Liver (tissue), 9 donors: ENCODE results near the gene RNF41. TPM values are rescaled to one million over a fixed set of nuclear protein-coding genes. Genes with fewer than 3 reads are reported as not detected.

Experiments
- DNase-seq: peaks from one replicate; pipeline ENCODE4 v3.0.0-alpha.2; 2017; ENCODE audit warnings: low spot score
- H3K27ac ChIP-seq, 2 donors: one replicate each; pipeline ENCODE4 v1.7.0; 2013; ENCODE audit warnings: inconsistent platforms in 2 of 2, low read length in 2 of 2, control low read depth in 1 of 2, low read depth in 1 of 2, mild to moderate bottlenecking in 1 of 2
- H3K27me3 ChIP-seq, 4 donors: one replicate each; pipeline versions ENCODE4 v1.6.1 to v1.7.0; 2013; ENCODE audit warnings: low read length in 3 of 4, inconsistent platforms in 1 of 4, mild to moderate bottlenecking in 1 of 4, moderate library complexity in 1 of 4; ENCODE audit not compliant: control insufficient read depth in 4 of 4, insufficient read depth in 4 of 4
- H3K36me3 ChIP-seq, 4 donors: one replicate each; pipeline versions ENCODE4 v1.6.1 to v1.7.0; 2013; ENCODE audit warnings: low read length in 3 of 4, mild to moderate bottlenecking in 3 of 4, low read depth in 1 of 4, moderate library complexity in 1 of 4; ENCODE audit not compliant: control insufficient read depth in 4 of 4, insufficient read depth in 3 of 4
- H3K4me1 ChIP-seq, 4 donors: one replicate each; pipeline versions ENCODE4 v1.6.1 to v1.7.0; 2013; ENCODE audit warnings: low read length in 3 of 4, mild to moderate bottlenecking in 3 of 4, moderate library complexity in 1 of 4; ENCODE audit not compliant: control insufficient read depth in 4 of 4, insufficient read depth in 4 of 4
- H3K4me3 ChIP-seq, 3 donors: one replicate each; pipeline versions ENCODE4 v1.6.1 to v1.7.0; 2013; ENCODE audit warnings: low read length in 3 of 3, control low read depth in 1 of 3, low read depth in 1 of 3, mild to moderate bottlenecking in 1 of 3
- H3K9ac ChIP-seq, 2 donors: one replicate each; pipeline ENCODE4 v1.7.0; 2013; ENCODE audit warnings: low read length in 2 of 2, mild to moderate bottlenecking in 2 of 2, moderate library complexity in 2 of 2, control low read depth in 1 of 2, low read depth in 1 of 2
- H3K9me3 ChIP-seq, 4 donors: one replicate each; pipeline versions ENCODE4 v1.6.1 to v1.7.0; 2013; ENCODE audit warnings: low read length in 3 of 4; ENCODE audit not compliant: control insufficient read depth in 4 of 4
- EGR1 ChIP-seq, 2 donors: IDR thresholded peaks; 2 replicates each; pipeline ENCODE4 v1.6.1; 2016 to 2018; ENCODE audit warnings: antibody characterized with exemption in 2 of 2, low read depth in 2 of 2
- FOXA1 ChIP-seq: IDR thresholded peaks from 2 replicates; pipeline ENCODE4 v1.6.1; 2016; ENCODE audit warnings: antibody characterized with exemption
- FOXA2 ChIP-seq: IDR thresholded peaks from 2 replicates; pipeline ENCODE4 v1.6.1; 2016; ENCODE audit warnings: antibody characterized with exemption
- GABPA ChIP-seq, 2 donors: IDR thresholded peaks in 1 of 2; conservative IDR thresholded peaks in 1 of 2; 2 replicates each; pipeline ENCODE4 v1.6.1; 2016; ENCODE audit warnings: antibody characterized with exemption in 2 of 2, mild to moderate bottlenecking in 1 of 2, moderate library complexity in 1 of 2
- HNF4A ChIP-seq, 2 donors: conservative IDR thresholded peaks; 2 replicates each; pipeline ENCODE4 v1.6.1; 2016; ENCODE audit warnings: antibody characterized with exemption in 2 of 2, mild to moderate bottlenecking in 2 of 2
- HNF4G ChIP-seq: IDR thresholded peaks from 2 replicates; pipeline ENCODE4 v1.6.1; 2016; ENCODE audit warnings: antibody characterized with exemption
- JUND ChIP-seq, 2 donors: IDR thresholded peaks; 2 replicates each; pipeline ENCODE4 v1.6.1; 2016; ENCODE audit warnings: antibody characterized with exemption in 2 of 2
- NR2F2 ChIP-seq: IDR thresholded peaks from 2 replicates; pipeline ENCODE4 v1.6.1; 2016; ENCODE audit warnings: antibody characterized with exemption
- RAD21 ChIP-seq, 2 donors: IDR thresholded peaks; 2 replicates each; pipeline ENCODE4 v1.6.1; 2016; ENCODE audit warnings: antibody characterized with exemption in 2 of 2, mild to moderate bottlenecking in 2 of 2
- RXRA ChIP-seq, 2 donors: IDR thresholded peaks; 2 replicates each; pipeline ENCODE4 v1.6.1; 2017 to 2018; ENCODE audit warnings: antibody characterized with exemption in 2 of 2, mild to moderate bottlenecking in 1 of 2
- SP1 ChIP-seq: IDR thresholded peaks from 2 replicates; pipeline ENCODE4 v1.6.1; 2018; ENCODE audit warnings: antibody characterized with exemption, mild to moderate bottlenecking
- TAF1 ChIP-seq: conservative IDR thresholded peaks from 2 replicates; pipeline ENCODE4 v1.6.1; 2016; ENCODE audit warnings: antibody characterized with exemption, mild to moderate bottlenecking
- YY1 ChIP-seq: IDR thresholded peaks from 2 replicates; pipeline ENCODE4 v1.6.1; 2016; ENCODE audit warnings: antibody characterized with exemption, mild to moderate bottlenecking
- WGBS: extraction: QIAGEN DNeasy Blood & Tissue Kit; methylation state at CpG from one replicate; pipeline ENCODE4 v1.1.7; 2013; 5-methylcytosine and 5-hydroxymethylcytosine counted together
- polyA plus RNA-seq, 2 donors: library from polyadenylated mRNA; stranded (reverse) in 1 of 2; unstranded in 1 of 2; fragments of 200-250 nt in 1 of 2; fragments of >200 nt in 1 of 2; fragmentation: Nextera tagmentation in 1 of 2; extraction: Ambion mirVana in 1 of 2; gene quantifications; one replicate each; pipeline versions ENCODE4 v1.2.1 to v1.2.3, GENCODE V29; 2013 to 2015
- total RNA-seq, 2 donors: library from RNA; depleted of rRNA; stranded (reverse); fragments of >200 nt; gene quantifications; one replicate each; pipeline ENCODE4 v1.2.3, GENCODE V29; 2014
- TF ChIP-seq, protein P1 (sequence below): IDR thresholded peaks from 2 replicates; pipeline ENCODE4 v1.6.1; 2016; ENCODE audit warnings: antibody characterized with exemption
- TF ChIP-seq, protein P2 (sequence below): IDR thresholded peaks from 2 replicates; pipeline ENCODE4 v1.6.1; 2016; ENCODE audit warnings: antibody characterized with exemption
- TF ChIP-seq, protein P3 (sequence below): fragments of 150-350 bp; IDR thresholded peaks from 2 replicates; pipeline ENCODE4 v1.5.1; 2017; ENCODE audit warnings: improper control_type of control experiment, low read depth, low read length; ENCODE audit not compliant: missing input control
- TF ChIP-seq, protein P4 (sequence below): IDR thresholded peaks from 2 replicates; pipeline ENCODE4 v1.6.1; 2016; ENCODE audit warnings: antibody characterized with exemption, mild to moderate bottlenecking
- TF ChIP-seq, protein P5 (sequence below): IDR thresholded peaks from 2 replicates; pipeline ENCODE4 v1.6.1; 2016; ENCODE audit warnings: antibody characterized with exemption
- donor health status: healthy.
- donor health status: healthy.
- donor health status: healthy.
- donor health status: healthy.
- donor health status: healthy.

The RNF41 gene
- total and polyA plus RNA-seq, 4 donors: 7.6 to 31.8 (median 16.8) TPM

DNA sequence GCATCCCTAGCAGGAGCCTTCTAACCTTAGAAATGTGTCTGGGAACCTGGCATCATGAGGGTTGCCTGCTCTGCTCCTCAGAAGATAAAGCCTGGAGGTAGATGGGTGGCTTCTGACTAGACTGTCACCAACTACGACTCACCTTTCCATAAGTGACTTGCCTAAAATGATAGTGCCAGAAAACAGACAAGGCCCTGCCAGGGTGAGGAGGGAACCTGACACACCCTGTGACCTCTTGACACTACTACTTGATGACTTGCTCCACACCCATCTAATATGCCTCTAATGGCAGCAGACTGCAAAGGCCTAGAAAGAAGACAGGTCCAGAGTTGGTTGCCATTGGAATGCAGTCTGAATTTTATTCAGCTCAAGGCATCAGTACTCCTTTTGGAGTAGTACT is 9.4 kb downstream of the RNF41 start:
- Histone ChIP-seq H3K4me1 (peaks cover 0 to 9% (median 4%) of the 10 kb centered on the region in 4 donors), H3K36me3 (peaks cover 11 to 46% (median 46%) of the 10 kb centered on the region in 4 donors), H3K4me3 (no peak overlapping the region), H3K9me3 (no peaks in the 10 kb centered on the region), H3K27me3 (no peaks in the 10 kb centered on the region), H3K9ac (no peak overlapping the region), H3K27ac (no peak overlapping the region)
- TF ChIP-seq JUND (IDR thresholded peaks at IDR 0.05) (no peak), FOXA1 (no peak), NR2F2 (no peak), EGR1 (IDR thresholded peaks at IDR 0.05; ENCODE audit: low read depth in 2 of 2) (no peak), GABPA (IDR thresholded peaks at IDR 0.05 in 1 of 2, conservative IDR thresholded peaks at IDR 0.05 in 1 of 2) (no peak), YY1 (no peak), RXRA (IDR thresholded peaks at IDR 0.05) (no peak), HNF4G (no peak), FOXA2 (no peak), TAF1 (no peak), HNF4A (conservative IDR thresholded peaks at IDR 0.05) (no peak)
- TF ChIP-seq, protein P1, sequence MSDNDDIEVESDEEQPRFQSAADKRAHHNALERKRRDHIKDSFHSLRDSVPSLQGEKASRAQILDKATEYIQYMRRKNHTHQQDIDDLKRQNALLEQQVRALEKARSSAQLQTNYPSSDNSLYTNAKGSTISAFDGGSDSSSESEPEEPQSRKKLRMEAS: no peak
- TF ChIP-seq, protein P2, sequence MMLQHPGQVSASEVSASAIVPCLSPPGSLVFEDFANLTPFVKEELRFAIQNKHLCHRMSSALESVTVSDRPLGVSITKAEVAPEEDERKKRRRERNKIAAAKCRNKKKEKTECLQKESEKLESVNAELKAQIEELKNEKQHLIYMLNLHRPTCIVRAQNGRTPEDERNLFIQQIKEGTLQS: no peak
- TF ChIP-seq, protein P3, sequence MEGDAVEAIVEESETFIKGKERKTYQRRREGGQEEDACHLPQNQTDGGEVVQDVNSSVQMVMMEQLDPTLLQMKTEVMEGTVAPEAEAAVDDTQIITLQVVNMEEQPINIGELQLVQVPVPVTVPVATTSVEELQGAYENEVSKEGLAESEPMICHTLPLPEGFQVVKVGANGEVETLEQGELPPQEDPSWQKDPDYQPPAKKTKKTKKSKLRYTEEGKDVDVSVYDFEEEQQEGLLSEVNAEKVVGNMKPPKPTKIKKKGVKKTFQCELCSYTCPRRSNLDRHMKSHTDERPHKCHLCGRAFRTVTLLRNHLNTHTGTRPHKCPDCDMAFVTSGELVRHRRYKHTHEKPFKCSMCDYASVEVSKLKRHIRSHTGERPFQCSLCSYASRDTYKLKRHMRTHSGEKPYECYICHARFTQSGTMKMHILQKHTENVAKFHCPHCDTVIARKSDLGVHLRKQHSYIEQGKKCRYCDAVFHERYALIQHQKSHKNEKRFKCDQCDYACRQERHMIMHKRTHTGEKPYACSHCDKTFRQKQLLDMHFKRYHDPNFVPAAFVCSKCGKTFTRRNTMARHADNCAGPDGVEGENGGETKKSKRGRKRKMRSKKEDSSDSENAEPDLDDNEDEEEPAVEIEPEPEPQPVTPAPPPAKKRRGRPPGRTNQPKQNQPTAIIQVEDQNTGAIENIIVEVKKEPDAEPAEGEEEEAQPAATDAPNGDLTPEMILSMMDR: no peak
- TF ChIP-seq, protein P4, sequence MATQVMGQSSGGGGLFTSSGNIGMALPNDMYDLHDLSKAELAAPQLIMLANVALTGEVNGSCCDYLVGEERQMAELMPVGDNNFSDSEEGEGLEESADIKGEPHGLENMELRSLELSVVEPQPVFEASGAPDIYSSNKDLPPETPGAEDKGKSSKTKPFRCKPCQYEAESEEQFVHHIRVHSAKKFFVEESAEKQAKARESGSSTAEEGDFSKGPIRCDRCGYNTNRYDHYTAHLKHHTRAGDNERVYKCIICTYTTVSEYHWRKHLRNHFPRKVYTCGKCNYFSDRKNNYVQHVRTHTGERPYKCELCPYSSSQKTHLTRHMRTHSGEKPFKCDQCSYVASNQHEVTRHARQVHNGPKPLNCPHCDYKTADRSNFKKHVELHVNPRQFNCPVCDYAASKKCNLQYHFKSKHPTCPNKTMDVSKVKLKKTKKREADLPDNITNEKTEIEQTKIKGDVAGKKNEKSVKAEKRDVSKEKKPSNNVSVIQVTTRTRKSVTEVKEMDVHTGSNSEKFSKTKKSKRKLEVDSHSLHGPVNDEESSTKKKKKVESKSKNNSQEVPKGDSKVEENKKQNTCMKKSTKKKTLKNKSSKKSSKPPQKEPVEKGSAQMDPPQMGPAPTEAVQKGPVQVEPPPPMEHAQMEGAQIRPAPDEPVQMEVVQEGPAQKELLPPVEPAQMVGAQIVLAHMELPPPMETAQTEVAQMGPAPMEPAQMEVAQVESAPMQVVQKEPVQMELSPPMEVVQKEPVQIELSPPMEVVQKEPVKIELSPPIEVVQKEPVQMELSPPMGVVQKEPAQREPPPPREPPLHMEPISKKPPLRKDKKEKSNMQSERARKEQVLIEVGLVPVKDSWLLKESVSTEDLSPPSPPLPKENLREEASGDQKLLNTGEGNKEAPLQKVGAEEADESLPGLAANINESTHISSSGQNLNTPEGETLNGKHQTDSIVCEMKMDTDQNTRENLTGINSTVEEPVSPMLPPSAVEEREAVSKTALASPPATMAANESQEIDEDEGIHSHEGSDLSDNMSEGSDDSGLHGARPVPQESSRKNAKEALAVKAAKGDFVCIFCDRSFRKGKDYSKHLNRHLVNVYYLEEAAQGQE: no peak
- DNase-seq: no peak
- WGBS: 86% methylated on average over 1 of the region's 1 CpG

DNA sequence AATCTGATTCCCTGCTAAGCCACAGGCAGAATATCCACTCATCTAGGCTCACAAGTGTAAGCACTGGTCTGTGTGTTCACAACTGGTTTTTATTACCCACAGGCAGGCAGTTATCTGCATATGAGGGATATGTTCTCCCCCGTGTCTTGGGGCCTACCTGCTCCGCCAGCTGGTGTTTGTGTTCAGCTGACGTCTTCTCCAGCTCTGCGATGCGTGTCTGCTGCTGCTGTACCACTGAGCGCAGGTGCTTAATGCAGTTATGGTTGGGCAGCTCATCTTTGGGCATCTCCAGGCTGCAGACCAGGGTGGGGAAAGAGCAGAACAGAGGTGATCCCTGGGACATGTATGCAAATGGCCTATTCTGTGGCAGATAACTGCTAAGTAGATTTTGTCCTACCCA is 13.7 kb downstream of the RNF41 start:
- no peaks in the 10 kb centered on the region for H3K9me3 ChIP-seq
- no peaks in the 10 kb centered on the region for H3K27me3 ChIP-seq
- H3K9ac ChIP-seq: no peak overlapping the region
- no peak overlapping the region for H3K27ac ChIP-seq
- 95% methylated on average over 6 of the region's 6 CpGs for WGBS
- peaks cover 8 to 57% (median 46%) of the 10 kb centered on the region in 4 donors for H3K36me3 ChIP-seq
- H3K4me3 ChIP-seq: no peak overlapping the region
- H3K4me1 ChIP-seq: peaks cover 0 to 4% (median 0%) of the 10 kb centered on the region in 4 donors
- no peak for DNase-seq
- no peak for TF ChIP-seq EGR1 (IDR thresholded peaks at IDR 0.05; ENCODE audit: low read depth in 2 of 2)
- TF ChIP-seq, protein P4: no peak
- no peak for TF ChIP-seq JUND (IDR thresholded peaks at IDR 0.05)
- TF ChIP-seq, protein P2: no peak
- no peak for TF ChIP-seq SP1
- no peak for TF ChIP-seq FOXA2
- TF ChIP-seq TAF1: no peak
- TF ChIP-seq, protein P5, sequence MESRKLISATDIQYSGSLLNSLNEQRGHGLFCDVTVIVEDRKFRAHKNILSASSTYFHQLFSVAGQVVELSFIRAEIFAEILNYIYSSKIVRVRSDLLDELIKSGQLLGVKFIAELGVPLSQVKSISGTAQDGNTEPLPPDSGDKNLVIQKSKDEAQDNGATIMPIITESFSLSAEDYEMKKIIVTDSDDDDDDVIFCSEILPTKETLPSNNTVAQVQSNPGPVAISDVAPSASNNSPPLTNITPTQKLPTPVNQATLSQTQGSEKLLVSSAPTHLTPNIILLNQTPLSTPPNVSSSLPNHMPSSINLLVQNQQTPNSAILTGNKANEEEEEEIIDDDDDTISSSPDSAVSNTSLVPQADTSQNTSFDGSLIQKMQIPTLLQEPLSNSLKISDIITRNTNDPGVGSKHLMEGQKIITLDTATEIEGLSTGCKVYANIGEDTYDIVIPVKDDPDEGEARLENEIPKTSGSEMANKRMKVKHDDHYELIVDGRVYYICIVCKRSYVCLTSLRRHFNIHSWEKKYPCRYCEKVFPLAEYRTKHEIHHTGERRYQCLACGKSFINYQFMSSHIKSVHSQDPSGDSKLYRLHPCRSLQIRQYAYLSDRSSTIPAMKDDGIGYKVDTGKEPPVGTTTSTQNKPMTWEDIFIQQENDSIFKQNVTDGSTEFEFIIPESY: no peak
- TF ChIP-seq YY1: no peak
- TF ChIP-seq FOXA1: no peak
- no peak for TF ChIP-seq HNF4A (conservative IDR thresholded peaks at IDR 0.05)
- TF ChIP-seq RAD21 (IDR thresholded peaks at IDR 0.05): no peak
- TF ChIP-seq NR2F2: no peak
